AG09319 (cell line): ENCODE results near the gene UBE2N.

ENCODE experiments used
- DNase-seq: peaks from one replicate; pipeline ENCODE4 v3.0.0-alpha.2; 2010; ENCODE audit warnings: low read depth; ENCODE audit errors: extremely low read depth
- TF ChIP-seq, protein P1 (sequence below): IDR thresholded peaks from 2 replicates; pipeline ENCODE4 v1.5.1; 2011; ENCODE audit warnings: low read depth, mild to moderate bottlenecking, inconsistent platforms, low read length, moderate library complexity

The UBE2N gene

DNA sequence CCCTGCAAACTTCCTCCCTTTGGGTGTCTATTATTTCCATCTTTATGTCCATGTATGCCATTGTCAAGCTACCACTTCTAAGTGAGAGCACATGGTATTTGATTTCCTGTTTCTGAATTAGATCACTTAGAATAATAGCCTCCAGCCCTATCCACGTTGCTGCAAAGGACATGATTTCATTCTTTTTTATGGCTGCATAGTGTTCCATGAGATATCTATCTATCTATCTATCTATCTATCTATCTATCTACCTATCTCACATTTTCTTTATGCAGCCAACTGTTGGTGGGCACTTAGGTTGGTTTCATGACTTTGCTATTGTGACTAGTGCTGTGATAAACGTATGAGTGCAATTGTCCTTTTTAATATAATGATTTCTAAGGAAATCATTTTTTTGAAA, 14.3 kb upstream of the UBE2N start:
- DNase-seq, result no peak
- TF ChIP-seq, protein P1, sequence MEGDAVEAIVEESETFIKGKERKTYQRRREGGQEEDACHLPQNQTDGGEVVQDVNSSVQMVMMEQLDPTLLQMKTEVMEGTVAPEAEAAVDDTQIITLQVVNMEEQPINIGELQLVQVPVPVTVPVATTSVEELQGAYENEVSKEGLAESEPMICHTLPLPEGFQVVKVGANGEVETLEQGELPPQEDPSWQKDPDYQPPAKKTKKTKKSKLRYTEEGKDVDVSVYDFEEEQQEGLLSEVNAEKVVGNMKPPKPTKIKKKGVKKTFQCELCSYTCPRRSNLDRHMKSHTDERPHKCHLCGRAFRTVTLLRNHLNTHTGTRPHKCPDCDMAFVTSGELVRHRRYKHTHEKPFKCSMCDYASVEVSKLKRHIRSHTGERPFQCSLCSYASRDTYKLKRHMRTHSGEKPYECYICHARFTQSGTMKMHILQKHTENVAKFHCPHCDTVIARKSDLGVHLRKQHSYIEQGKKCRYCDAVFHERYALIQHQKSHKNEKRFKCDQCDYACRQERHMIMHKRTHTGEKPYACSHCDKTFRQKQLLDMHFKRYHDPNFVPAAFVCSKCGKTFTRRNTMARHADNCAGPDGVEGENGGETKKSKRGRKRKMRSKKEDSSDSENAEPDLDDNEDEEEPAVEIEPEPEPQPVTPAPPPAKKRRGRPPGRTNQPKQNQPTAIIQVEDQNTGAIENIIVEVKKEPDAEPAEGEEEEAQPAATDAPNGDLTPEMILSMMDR, result no peak

DNA sequence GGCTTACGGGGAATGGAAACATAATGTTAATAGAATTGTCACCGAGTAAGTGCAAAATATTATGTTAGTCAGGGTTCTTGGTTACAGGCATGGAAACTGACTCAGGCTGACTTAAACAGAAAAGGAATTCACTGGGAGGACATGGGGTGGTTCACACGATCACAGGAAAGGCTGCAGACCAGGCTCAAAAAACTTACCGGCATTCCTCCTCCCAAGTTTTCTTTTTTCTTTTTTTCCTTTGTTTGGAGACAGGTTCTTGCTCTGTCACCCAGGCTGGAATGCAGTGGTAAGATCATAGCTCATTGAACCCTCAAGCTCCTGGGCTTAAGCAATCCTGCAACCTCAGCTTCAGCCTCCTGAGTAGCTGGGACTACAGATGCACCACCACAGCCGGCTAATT, 11.9 kb upstream of the UBE2N start:
- TF ChIP-seq, protein P1, result no peak
- no peak for DNase-seq

DNA sequence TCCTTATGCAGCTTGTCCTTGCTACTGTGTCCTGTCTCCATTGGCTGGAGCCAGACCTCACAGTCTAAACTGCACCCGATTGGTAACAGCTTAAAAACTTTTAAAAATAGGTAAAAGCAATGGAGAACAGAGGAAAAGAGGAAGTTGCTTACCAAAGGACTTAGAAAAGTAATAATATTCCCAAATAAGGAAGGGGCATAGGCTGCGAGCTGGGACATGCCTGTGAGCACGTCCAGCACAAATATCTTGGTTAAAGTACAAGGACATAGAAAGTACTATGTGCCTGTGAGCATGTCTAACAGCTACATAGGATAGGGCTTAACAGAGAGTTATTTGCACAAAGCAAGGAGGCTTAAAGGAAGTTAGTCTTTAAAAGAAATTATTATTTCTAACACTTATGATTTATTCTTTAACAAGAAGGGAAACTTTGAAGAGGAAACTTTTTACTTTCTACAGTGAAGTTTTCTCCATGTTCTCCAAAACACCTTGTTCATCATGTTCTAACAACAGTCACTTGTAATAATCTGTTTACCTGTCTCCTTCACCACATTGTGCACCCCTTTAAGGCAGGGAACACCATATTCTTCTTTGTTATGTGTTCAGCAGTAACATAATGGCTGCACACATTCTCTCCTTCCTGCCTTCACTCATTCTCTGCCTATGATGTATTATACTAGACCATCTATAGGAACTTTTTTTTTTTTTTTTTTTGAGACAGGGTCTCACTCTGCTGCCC, 9.8 kb upstream of the UBE2N start:
- no peak for DNase-seq
- TF ChIP-seq, protein P1, result no peak

DNA sequence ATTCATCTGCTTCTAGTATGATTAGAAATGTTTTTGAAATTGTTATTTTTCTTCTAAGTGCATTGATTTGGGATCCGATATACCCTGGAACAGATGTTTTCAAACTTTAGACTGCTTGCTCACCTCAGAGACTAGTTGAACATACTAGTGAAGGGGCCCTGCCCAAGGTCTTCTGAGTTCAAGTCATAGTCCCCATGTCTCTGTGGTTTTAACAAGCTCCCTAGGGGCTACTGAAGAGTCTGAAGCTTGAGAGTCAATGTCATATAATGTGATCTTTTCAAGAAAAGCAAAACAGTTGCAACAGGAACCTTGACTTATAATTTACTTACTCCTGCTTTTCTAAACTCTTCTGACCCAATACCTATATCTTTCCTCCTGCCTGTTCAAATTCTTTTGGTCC, 7.5 kb upstream of the UBE2N start:
- TF ChIP-seq, protein P1, result no peak
- DNase-seq, result no peak

DNA sequence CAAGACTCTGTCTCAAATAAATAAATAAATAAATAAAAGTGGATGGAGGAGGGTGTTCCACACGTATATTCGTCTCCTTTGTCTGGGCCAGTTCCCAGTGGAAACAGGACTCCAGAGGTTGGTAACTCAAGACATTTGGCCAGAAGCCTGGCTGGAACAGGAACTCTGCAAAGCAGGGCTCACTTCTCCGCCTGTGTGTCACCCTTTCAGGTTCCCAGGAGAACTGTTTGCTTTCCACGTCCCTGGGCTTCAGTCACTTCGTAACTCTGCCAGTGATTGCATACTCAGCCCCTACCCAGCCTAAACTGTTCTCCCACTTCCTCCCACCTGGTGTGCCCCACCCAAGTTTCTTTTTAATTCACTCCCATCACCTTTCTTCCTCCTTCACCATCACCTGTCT, 7.0 kb upstream of the UBE2N start:
- TF ChIP-seq, protein P1, result no peak
- DNase-seq, result no peak

DNA sequence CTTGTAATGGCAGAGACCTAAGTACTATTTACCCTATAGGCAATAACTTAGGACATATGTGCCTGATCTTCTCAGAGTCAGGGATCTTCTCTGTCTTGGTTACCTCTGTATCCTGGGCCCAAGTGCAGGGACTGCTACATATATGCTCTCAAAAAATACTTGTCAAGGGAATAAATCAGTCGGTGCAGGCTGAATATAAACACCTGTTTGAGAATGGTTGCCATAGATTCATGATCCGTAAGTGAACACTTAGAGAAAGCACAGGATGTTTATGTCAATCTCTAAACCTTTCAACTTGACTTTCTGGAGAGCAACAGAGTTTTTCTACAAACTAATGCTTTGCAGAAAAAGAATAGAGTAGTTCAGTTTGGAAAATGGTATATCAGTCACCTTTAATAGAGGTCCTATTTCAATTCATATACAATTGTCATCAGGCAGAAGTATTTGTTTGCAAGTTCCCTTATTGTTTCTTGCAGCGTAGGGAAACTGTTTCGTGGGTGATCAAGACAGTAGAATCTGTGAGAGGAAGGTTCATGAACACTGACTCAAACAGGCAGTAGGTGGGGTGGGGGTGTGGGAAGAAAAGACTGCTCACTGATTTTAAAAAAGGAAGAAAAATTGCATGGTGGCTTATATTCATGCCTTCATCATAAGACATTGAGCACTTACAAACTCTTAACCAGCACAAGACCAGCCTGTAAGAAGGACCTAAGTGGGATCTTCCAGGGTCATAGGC, 6.0 kb upstream of the UBE2N start:
- TF ChIP-seq, protein P1, result no peak
- no peak for DNase-seq

DNA sequence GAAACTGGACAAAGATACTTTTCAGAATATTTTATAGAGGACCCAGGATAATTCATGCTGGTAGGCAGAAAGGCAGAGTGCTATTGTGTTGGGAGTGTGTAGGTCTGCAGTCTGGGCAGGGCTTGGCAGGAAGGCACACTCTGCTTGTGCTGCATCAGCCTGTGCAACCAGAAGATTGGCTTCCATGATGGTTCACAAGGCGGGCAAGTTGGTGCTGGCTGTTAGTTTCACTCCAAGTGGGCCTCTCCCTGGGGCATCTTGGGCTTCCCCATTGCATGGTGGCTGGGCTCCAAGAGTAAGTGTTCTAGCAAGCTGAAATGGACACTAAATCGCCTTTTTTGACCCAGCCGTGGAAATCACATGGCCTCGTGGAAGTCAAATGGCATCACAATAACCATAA, 1.8 kb upstream of the UBE2N start:
- TF ChIP-seq, protein P1, result no peak
- no peak for DNase-seq
